ENCODE measurements around the gene SDC3. TPM values are rescaled to one million over a fixed set of nuclear protein-coding genes. Genes with fewer than 3 reads are reported as not detected.

The SDC3 gene
- total and polyA plus RNA-seq, 2 of the 8 experiments (the other 6 are each of a cell fraction or from before 2014, with no cell fraction given): 7.0 to 27.0 TPM

- Histone ChIP-seq H3K9me3 (ENCODE audit: insufficient read depth in 2 of 2, low read depth in 1 of 2, low read length in 1 of 2) (no peaks in the 10 kb centered on the region), H2BK15ac (ENCODE audit: low read length) (no peak overlapping the region), H3K23me2 (ENCODE audit: low read depth, low read length) (no peaks in the 10 kb centered on the region), H3K27ac (ENCODE audit: low read depth, low read length) (no peak overlapping the region), H3K4me1 (replicated peaks in 1 of 4; ENCODE audit: control insufficient read depth in 3 of 4, insufficient read depth in 4 of 4, low read length in 3 of 4) (no peaks in the 10 kb centered on the region), H3K18ac (ENCODE audit: extremely low read depth, low read length) (no peak overlapping the region), H4K5ac (ENCODE audit: insufficient read length, low read depth, low read length) (no peak overlapping the region), H3K23ac (ENCODE audit: insufficient read length) (no peak overlapping the region), H3K4me3 (ENCODE audit: extremely low read depth in 1 of 4, insufficient read depth in 2 of 4, low read depth in 3 of 4, low read length in 4 of 4) (no peak overlapping the region), H4K8ac (ENCODE audit: extremely low read depth, insufficient read depth, low read length) (no peak overlapping the region), H3K79me2 (ENCODE audit: control insufficient read depth in 1 of 2, insufficient read depth in 2 of 2, low read length in 2 of 2) (peaks cover 0 to 9% of the 10 kb centered on the region in 2 experiments; a peak in 1 of 4 replicates), H3K36me3 (ENCODE audit: control insufficient read depth in 2 of 4, insufficient read depth in 4 of 4, low read length in 3 of 4) (peaks cover 27 to 85% (median 67%) of the 10 kb centered on the region in 4 experiments), H3K9ac (replicated peaks in 1 of 4; ENCODE audit: extremely low read depth in 1 of 4, low read depth in 3 of 4, low read length in 3 of 4) (no peak overlapping the region), H3K56ac (replicated peaks; ENCODE audit: insufficient read length, low read depth, low read length) (no peak overlapping the region), H2BK5ac (ENCODE audit: low read depth, low read length) (no peak overlapping the region), H4K91ac (replicated peaks; ENCODE audit: insufficient read length, low read length) (no peak overlapping the region), H3K4ac (replicated peaks; ENCODE audit: insufficient read length, low read depth, low read length) (no peak overlapping the region), H4K20me1 (replicated peaks in 1 of 2; ENCODE audit: control insufficient read depth in 1 of 2, insufficient read depth in 2 of 2, low read length in 2 of 2) (peaks cover 2 to 12% of the 10 kb centered on the region in 2 experiments), H2BK120ac (replicated peaks; ENCODE audit: low read depth, low read length) (no peak overlapping the region), H2AK5ac (ENCODE audit: low read depth, low read length) (no peak overlapping the region), H2BK12ac (ENCODE audit: low read depth, low read length) (no peak overlapping the region), H2BK20ac (ENCODE audit: low read length) (no peak overlapping the region), H3K27me3 (replicated peaks in 1 of 4; ENCODE audit: control insufficient read depth in 3 of 4, extremely low read depth in 1 of 4, insufficient read depth in 3 of 4, low read length in 3 of 4) (no peaks in the 10 kb centered on the region), H3K79me1 (ENCODE audit: low read depth, low read length) (no peaks in the 10 kb centered on the region), H3K4me2 (ENCODE audit: insufficient read depth in 1 of 2, low read depth in 2 of 2, low read length in 2 of 2) (no peak overlapping the region), H2AFZ (ENCODE audit: low read length) (no peak overlapping the region), H3K14ac (ENCODE audit: insufficient read length) (no peak overlapping the region)
- WGBS, 2 experiments (ENCODE audit: extremely low coverage in 1 of 2, insufficient coverage in 1 of 2, insufficient read length in 1 of 2, insufficient replicate concordance in 2 of 2, low coverage in 1 of 2, low lambda C conversion rate in 2 of 2, missing lambda C conversion rate in 1 of 2): 94% methylated on average over 5 of the region's 5 CpGs; no CpG with 5 or more reads in 1 of the 2 experiments
- DNase-seq (ENCODE audit: low read depth in 1 of 2, low spot score in 2 of 2): no peak
- ChIA-PET POLR2A (ENCODE audit: partially characterized antibody) (no interaction called here), CTCF (ENCODE audit: partially characterized antibody) (interaction anchor here (0.9 to 1.3 kb wide), 2 partner anchors 14 to 21 kb away, joined by 3 read pairs; no protein-coding TSS in a partner anchor)
- FAIRE-seq: no peak
- TF ChIP-seq SP1 (IDR thresholded peaks at IDR 0.05; ENCODE audit: low read depth, low read length): no peak
- no peak for TF ChIP-seq EGR1 (IDR thresholded peaks at IDR 0.05; ENCODE audit: borderline replicate concordance, low read depth, low read length)
- no peak for TF ChIP-seq KDM5A (IDR thresholded peaks at IDR 0.05; ENCODE audit: low read length)
- no peak for TF ChIP-seq NRF1 (IDR thresholded peaks at IDR 0.05; ENCODE audit: low read depth, low read length)
- TF ChIP-seq RXRA (IDR thresholded peaks at IDR 0.05; ENCODE audit: insufficient read depth, low read depth, low read length): no peak
- TF ChIP-seq TAF7 (optimal IDR thresholded peaks at IDR 0.05; ENCODE audit: borderline replicate concordance, low read depth, low read length): no peak
- no peak for TF ChIP-seq ZNF274 (IDR thresholded peaks at IDR 0.05; ENCODE audit: borderline replicate concordance, extremely low read depth, low read length)
- TF ChIP-seq CHD1 (IDR thresholded peaks at IDR 0.05; ENCODE audit: low read depth, low read length): no peak
Observed at GRCh38 chr1:30950700-30951099, 42.1 kb upstream of the SDC3 start.
